H1 (cell line): ENCODE data around the gene DYNC1LI1.

ENCODE experiments used
- CBX8 ChIP-seq: fragments of 300-800, 300-1000 bp; sonication (generic); IDR thresholded peaks from 2 replicates; pipeline ENCODE4 v1.7.1; 2016; ENCODE audit warnings: low read depth, low read length, borderline replicate concordance
- CTCF ChIP-seq, 3 experiments: IDR thresholded peaks; 1 replicate in 2 of 3; 2 replicates in 1 of 3; pipeline versions ENCODE4 v1.5.1 to v1.6.1; 2011; ENCODE audit warnings: low read length in 3 of 3, mild to moderate bottlenecking in 3 of 3, inconsistent platforms in 2 of 3, low read depth in 1 of 3, moderate library complexity in 1 of 3; ENCODE audit not compliant: insufficient read depth in 1 of 3; ENCODE audit errors: control extremely low read depth in 1 of 3
- EGR1 ChIP-seq: IDR thresholded peaks from 2 replicates; pipeline ENCODE4 v1.6.1; 2011; ENCODE audit warnings: low read depth, low read length, borderline replicate concordance
- GABPA ChIP-seq: IDR thresholded peaks from 2 replicates; pipeline ENCODE4 v1.6.1; 2011; ENCODE audit warnings: mild to moderate bottlenecking, low read length, moderate library complexity, borderline replicate concordance; ENCODE audit not compliant: insufficient read depth
- JUN ChIP-seq: IDR thresholded peaks from 2 replicates; pipeline ENCODE4 v1.6.1; 2011; ENCODE audit warnings: low read depth, mild to moderate bottlenecking, improper control_type of control experiment, low read length
- KDM1A ChIP-seq: fragments of 200-600, 300-600 bp; sonication (generic); IDR thresholded peaks from 2 replicates; pipeline ENCODE4 v1.7.1; 2016; ENCODE audit warnings: mild to moderate bottlenecking, low read length, borderline replicate concordance
- MAX ChIP-seq: IDR thresholded peaks from 2 replicates; pipeline ENCODE4 v1.6.1; 2012; ENCODE audit warnings: inconsistent platforms
- NRF1 ChIP-seq: IDR thresholded peaks from 2 replicates; pipeline ENCODE4 v1.6.1; 2011; ENCODE audit warnings: mild to moderate bottlenecking, low read depth, low read length, improper control_type of control experiment
- POLR2A ChIP-seq, 2 experiments: IDR thresholded peaks; 1 replicate in 1 of 2; 2 replicates in 1 of 2; pipeline ENCODE4 v1.6.1; 2011; ENCODE audit warnings: low read depth in 2 of 2, low read length in 2 of 2, mild to moderate bottlenecking in 2 of 2; ENCODE audit errors: control extremely low read depth in 1 of 2
- SRF ChIP-seq: IDR thresholded peaks from 2 replicates; pipeline ENCODE4 v1.6.1; 2011; ENCODE audit warnings: mild to moderate bottlenecking, low read depth, low read length, moderate library complexity
- TAF1 ChIP-seq: IDR thresholded peaks from 2 replicates; pipeline ENCODE4 v1.6.1; 2011; ENCODE audit warnings: mild to moderate bottlenecking, low read depth, low read length
- USF2 ChIP-seq: IDR thresholded peaks from 2 replicates; pipeline ENCODE4 v1.6.1; 2011; ENCODE audit warnings: low read length, improper control_type of control experiment
- ZNF274 ChIP-seq: IDR thresholded peaks from 2 replicates; pipeline ENCODE4 v1.7.0; 2012; ENCODE audit warnings: low read length, borderline replicate concordance; ENCODE audit errors: extremely low read depth

GRCh38 chr3:32596282-32596908 is 25.7 kb upstream of the DYNC1LI1 start:
- TF ChIP-seq CTCF (IDR thresholded peaks at IDR 0.05; ENCODE audit: control extremely low read depth in 1 of 3, insufficient read depth in 1 of 3, low read depth in 1 of 3, low read length in 3 of 3) (no peak), CBX8 (no peak), KDM1A (no peak), MAX (no peak), TAF1 (no peak), ZNF274 (no peak), POLR2A (IDR thresholded peaks at IDR 0.05; ENCODE audit: control extremely low read depth in 1 of 2, low read depth in 2 of 2, low read length in 2 of 2) (no peak), USF2 (no peak), GABPA (no peak), JUN (no peak), SRF (no peak), NRF1 (no peak), EGR1 (no peak)
